GM12878 (cell line): ENCODE measurements around the gene CCNL2. TPM values are rescaled to one million over a fixed set of nuclear protein-coding genes. Genes with fewer than 3 reads are reported as not detected.

ENCODE experiments used
- ATAC-seq: fragments of 200-7000 bp; cut with Tn5 transposase; 3 replicates; pipeline ENCODE4 v1.9.1; 2020; ENCODE audit warnings: mild to moderate bottlenecking, moderate library complexity
- BruUV-seq: library from RNA; stranded (reverse); fragments of 400-500 nt; replicated peaks from 2 replicates; lab custom pipeline; 2021; lab: Mats Ljungman, UMichigan
- CTCF ChIA-PET: fragments of 300-600 bp; sonication (Branson Sonifier 250); formaldehyde crosslinking; extraction: SDS; loops from one replicate; lab custom pipeline; 2021; ENCODE audit warnings: inconsistent platforms; lab: Yijun Ruan, JAX
- POLR2A ChIA-PET: fragments of 350-600 bp; formaldehyde crosslinking; extraction: SDS; loops from one replicate; lab custom pipeline; 2021; ENCODE audit warnings: inconsistent platforms; lab: Charles Lee
- RAD21 ChIA-PET: fragments of 300-600 bp; sonication (Branson Sonifier 250); formaldehyde crosslinking; loops from one replicate; lab custom pipeline; 2023; ENCODE audit warnings: antibody characterized with exemption; ENCODE audit not compliant: unreplicated experiment; lab: Charles Lee
- SMC1A ChIA-PET: fragments of 300-600 bp; sonication (Branson Sonifier 250); formaldehyde crosslinking; loops from one replicate; lab custom pipeline; 2023; ENCODE audit not compliant: unreplicated experiment, uncharacterized antibody; lab: Charles Lee
- DNase-seq: peaks from one replicate; pipeline ENCODE4 v3.0.0-alpha.2; 2011; ENCODE audit warnings: low read depth, low spot score
- FAIRE-seq: peaks from 3 replicates; lab custom pipeline; 2011; peaks lifted over from hg19 to GRCh38; lab: Jason Lieb, UNC
- H2AFZ ChIP-seq: 2 replicates; pipeline ENCODE4 v1.6.0; 2011; ENCODE audit warnings: low read depth, low read length, control low read depth; ENCODE audit not compliant: control insufficient read depth
- H3K27ac ChIP-seq: 2 replicates; pipeline ENCODE4 v1.5.1; 2011; ENCODE audit warnings: control low read depth; ENCODE audit not compliant: control insufficient read depth, insufficient read depth
- H3K27me3 ChIP-seq, 2 experiments: replicated peaks in 1 of 2; 2 replicates each; pipeline versions ENCODE4 v1.6.0 to v1.6.1; 2011; ENCODE audit warnings: low read length in 1 of 2; ENCODE audit not compliant: control insufficient read depth in 2 of 2, insufficient read depth in 2 of 2
- H3K36me3 ChIP-seq, 2 experiments: 2 replicates each; pipeline ENCODE4 v1.5.1; 2011; ENCODE audit warnings: low read length in 1 of 2; ENCODE audit not compliant: control insufficient read depth in 2 of 2, insufficient read depth in 2 of 2
- H3K4me1 ChIP-seq: 2 replicates; pipeline ENCODE4 v1.6.1; 2011; ENCODE audit warnings: mild to moderate bottlenecking, low read length, moderate library complexity, mixed read lengths; ENCODE audit not compliant: control insufficient read depth, insufficient read depth
- H3K4me2 ChIP-seq: 2 replicates; pipeline ENCODE4 v1.6.0; 2011; ENCODE audit warnings: control low read depth; ENCODE audit not compliant: control insufficient read depth, insufficient read depth
- H3K4me3 ChIP-seq: fragments of 200-600 bp; sonication (generic); 2 replicates; pipeline ENCODE4 v1.5.1; 2016
- H3K79me2 ChIP-seq: 2 replicates; pipeline ENCODE4 v1.6.0; 2011; ENCODE audit warnings: low read length; ENCODE audit not compliant: control insufficient read depth, insufficient read depth
- H3K9ac ChIP-seq: 2 replicates; pipeline ENCODE4 v1.8.0; 2011; ENCODE audit warnings: low read length, control low read depth, mixed read lengths; ENCODE audit not compliant: control insufficient read depth, insufficient read depth
- H3K9me3 ChIP-seq: replicated peaks from 3 replicates; pipeline ENCODE4 v1.5.1; 2011; ENCODE audit warnings: mild to moderate bottlenecking, low read length; ENCODE audit not compliant: control insufficient read depth, insufficient read depth
- H4K20me1 ChIP-seq: 2 replicates; pipeline ENCODE4 v1.6.0; 2011; ENCODE audit not compliant: control insufficient read depth, insufficient read depth
- ASH2L ChIP-seq: fragments of 300-600, 200-600 bp; sonication (generic); IDR thresholded peaks from 2 replicates; pipeline ENCODE4 v1.6.1; 2017; ENCODE audit warnings: low read depth, mild to moderate bottlenecking, borderline replicate concordance
- BMI1 ChIP-seq: fragments of 450-650 bp; IDR thresholded peaks from 2 replicates; pipeline ENCODE4 v1.6.1; 2016; ENCODE audit warnings: mild to moderate bottlenecking, moderate library complexity, borderline replicate concordance
- BRCA1 ChIP-seq: IDR thresholded peaks from 2 replicates; pipeline ENCODE4 v1.6.1; 2011; ENCODE audit warnings: low read depth, low read length, improper control_type of control experiment
- CREM ChIP-seq: IDR thresholded peaks from 2 replicates; pipeline ENCODE4 v1.6.1; 2014; ENCODE audit warnings: antibody characterized with exemption, low read depth
- CTCF ChIP-seq, 3 experiments: IDR thresholded peaks in 2 of 3; conservative IDR thresholded peaks in 1 of 3; 2 replicates each; pipeline ENCODE4 v1.5.1; 2011; ENCODE audit warnings: low read depth in 3 of 3, low read length in 3 of 3, mild to moderate bottlenecking in 3 of 3, control low read depth in 2 of 3, moderate library complexity in 2 of 3, inconsistent platforms in 1 of 3, mixed read lengths in 1 of 3; ENCODE audit not compliant: control insufficient read depth in 2 of 3, insufficient read depth in 1 of 3; ENCODE audit errors: extremely low read depth in 1 of 3
- DPF2 ChIP-seq: fragments of 450-650 bp; IDR thresholded peaks from 2 replicates; pipeline ENCODE4 v1.6.1; 2017; ENCODE audit warnings: mild to moderate bottlenecking
- EGR1 ChIP-seq, 2 experiments: IDR thresholded peaks; 1 replicate in 1 of 2; 2 replicates in 1 of 2; pipeline ENCODE4 v1.6.1; 2011 to 2012; ENCODE audit warnings: low read depth in 2 of 2, low read length in 2 of 2, borderline replicate concordance in 1 of 2, mild to moderate bottlenecking in 1 of 2, moderate library complexity in 1 of 2
- GABPA ChIP-seq: IDR thresholded peaks from 2 replicates; pipeline ENCODE4 v1.6.1; 2014; ENCODE audit warnings: antibody characterized with exemption, low read depth, mild to moderate bottlenecking, inconsistent platforms
- JUND ChIP-seq: IDR thresholded peaks from 2 replicates; pipeline ENCODE4 v1.6.1; 2012; ENCODE audit warnings: low read depth, mild to moderate bottlenecking, low read length, improper control_type of control experiment, moderate library complexity
- MLLT1 ChIP-seq: fragments of 450-650 bp; IDR thresholded peaks from 2 replicates; pipeline ENCODE4 v1.6.1; 2016; ENCODE audit warnings: mild to moderate bottlenecking
- PAX5 ChIP-seq: IDR thresholded peaks from 2 replicates; pipeline ENCODE4 v1.6.1; 2011; ENCODE audit warnings: low read depth, low read length, borderline replicate concordance
- RFX5 ChIP-seq: IDR thresholded peaks from 2 replicates; pipeline ENCODE4 v1.6.1; 2011; ENCODE audit warnings: low read depth, low read length, improper control_type of control experiment
- SIX5 ChIP-seq: IDR thresholded peaks from 2 replicates; pipeline ENCODE4 v1.6.1; 2011; ENCODE audit warnings: mild to moderate bottlenecking, low read depth, low read length, moderate library complexity; ENCODE audit not compliant: severe bottlenecking
- ZNF384 ChIP-seq: IDR thresholded peaks from 2 replicates; pipeline ENCODE4 v1.6.1; 2012; ENCODE audit warnings: low read depth, mild to moderate bottlenecking, low read length, improper control_type of control experiment, borderline replicate concordance
- WGBS: methylation state at CpG from one replicate; pipeline ENCODE4 v1.1.6; 2016; ENCODE audit warnings: low lambda C conversion rate; ENCODE audit not compliant: insufficient replicate concordance, insufficient coverage; ENCODE audit errors: missing lambda C conversion rate; 5-methylcytosine and 5-hydroxymethylcytosine counted together
- in situ Hi-C: fragments of 300-500 bp; cut with MboI; formaldehyde crosslinking; loops from 9 replicates; pipeline ENCODE4 v1.14.3; 2018; ENCODE audit warnings: mixed read lengths
- intact Hi-C: fragments of 100-400 bp; cut with micrococcal nuclease; formaldehyde crosslinking; loops from one replicate; pipeline ENCODE4 v1.14.2; 2022; ENCODE audit not compliant: unreplicated experiment
- polyA plus RNA-seq, 11 experiments: library from polyadenylated mRNA; depleted of rRNA in 4 of 11; unstranded in 6 of 11; stranded (reverse) in 5 of 11; fragments of >200 nt; fragmentation: Nextera tagmentation in 4 of 11; fragmentation: Illumina TruSeq in 1 of 11; extraction: Ambion mirVana in 4 of 11; extraction: Trizol in 1 of 11; gene quantifications; 1 replicate in 1 of 11; 2 replicates in 10 of 11; pipeline versions ENCODE4 v1.2.1 to v1.2.3, GENCODE V29; 2011 to 2016; ENCODE audit warnings: inconsistent platforms in 2 of 11, missing spikeins in 2 of 11, low read depth in 1 of 11
- total RNA-seq, 4 experiments: library from RNA; depleted of rRNA in 3 of 4; stranded (reverse); fragments of >200 nt in 3 of 4; fragmentation: Illumina TruSeq in 1 of 4; extraction: Trizol in 1 of 4; gene quantifications; 2 replicates each; pipeline versions ENCODE4 v1.2.1 to v1.2.3, GENCODE V29; 2013 to 2021
- TF ChIP-seq, protein P1 (sequence below): fragments of 450-650 bp; conservative IDR thresholded peaks from 2 replicates; pipeline ENCODE4 v1.6.1; 2017; ENCODE audit warnings: mild to moderate bottlenecking, moderate library complexity

The CCNL2 gene
- total and polyA plus RNA-seq, 10 of the 15 experiments (the other 5 are each of a cell fraction or from before 2014, with no cell fraction given), result 2.1 to 143 (median 101) TPM

- ChIA-PET POLR2A (interaction anchor here (0.7 to 2.7 kb wide), 5 partner anchors 9 to 32 kb away, joined by 3 to 15 read pairs (median 4); partner anchors contain the start of genes ANKRD65, AURKAIP1, CCNL2 and VWA1), SMC1A (interaction anchor here (0.8 to 1.1 kb wide), 5 partner anchors 9 to 33 kb away, joined by 3 to 5 read pairs (median 4); partner anchors contain the start of gene AURKAIP1), CTCF (interaction anchor here (0.6 to 2.3 kb wide), 8 partner anchors 9 to 98 kb away, joined by 3 to 7 read pairs (median 4); partner anchors contain the start of genes AURKAIP1 and CCNL2), RAD21 (interaction anchor here (1.2 to 1.6 kb wide), 3 partner anchors 30 to 34 kb away, joined by 3 to 8 read pairs (median 4); no protein-coding TSS in a partner anchor)
- no peak for FAIRE-seq
- peaks cover 46% of the 10 kb centered on the region for H3K79me2 ChIP-seq
- peak; percentile 44 for ATAC-seq
- H3K4me1 ChIP-seq, result peaks cover 16% of the 10 kb centered on the region
- no peak for DNase-seq
- no peaks in the 10 kb centered on the region for H3K27me3 ChIP-seq
- H3K9me3 ChIP-seq, result peaks cover 10% of the 10 kb centered on the region
- H3K4me2 ChIP-seq, result peak overlapping the region; percentile 70
- H3K27ac ChIP-seq, result peak overlapping the region; percentile 93
- in situ Hi-C loops (no loop called here), intact Hi-C loops (loop anchor here (2.0 kb wide), 1 partner anchor 33 kb away; no protein-coding TSS in a partner anchor)
- H4K20me1 ChIP-seq, result no peaks in the 10 kb centered on the region
- 19% methylated on average over 34 of the region's 41 CpGs for WGBS
- peaks cover 2 to 8% of the 10 kb centered on the region in 2 experiments; a peak in 3 of 4 replicates for H3K36me3 ChIP-seq
- peak overlapping the region; percentile 97 for H3K9ac ChIP-seq
- BruUV-seq, result no TSS peak
- peak overlapping the region; percentile 75; the same call in 1 of the 2 replicates for H2AFZ ChIP-seq
- peak overlapping the region; percentile 98 for H3K4me3 ChIP-seq
- TF ChIP-seq, protein P1, sequence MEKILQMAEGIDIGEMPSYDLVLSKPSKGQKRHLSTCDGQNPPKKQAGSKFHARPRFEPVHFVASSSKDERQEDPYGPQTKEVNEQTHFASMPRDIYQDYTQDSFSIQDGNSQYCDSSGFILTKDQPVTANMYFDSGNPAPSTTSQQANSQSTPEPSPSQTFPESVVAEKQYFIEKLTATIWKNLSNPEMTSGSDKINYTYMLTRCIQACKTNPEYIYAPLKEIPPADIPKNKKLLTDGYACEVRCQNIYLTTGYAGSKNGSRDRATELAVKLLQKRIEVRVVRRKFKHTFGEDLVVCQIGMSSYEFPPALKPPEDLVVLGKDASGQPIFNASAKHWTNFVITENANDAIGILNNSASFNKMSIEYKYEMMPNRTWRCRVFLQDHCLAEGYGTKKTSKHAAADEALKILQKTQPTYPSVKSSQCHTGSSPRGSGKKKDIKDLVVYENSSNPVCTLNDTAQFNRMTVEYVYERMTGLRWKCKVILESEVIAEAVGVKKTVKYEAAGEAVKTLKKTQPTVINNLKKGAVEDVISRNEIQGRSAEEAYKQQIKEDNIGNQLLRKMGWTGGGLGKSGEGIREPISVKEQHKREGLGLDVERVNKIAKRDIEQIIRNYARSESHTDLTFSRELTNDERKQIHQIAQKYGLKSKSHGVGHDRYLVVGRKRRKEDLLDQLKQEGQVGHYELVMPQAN, result 0 out of 2 replicates have a peak, but pooled peaks have one; percentile 36
- TF ChIP-seq ASH2L (no peak), ZNF384 (no peak), CTCF (IDR thresholded peaks at IDR 0.05 in 2 of 3, conservative IDR thresholded peaks at IDR 0.05 in 1 of 3; ENCODE audit: control insufficient read depth in 2 of 3, extremely low read depth in 1 of 3, insufficient read depth in 1 of 3, low read depth in 3 of 3, low read length in 3 of 3) (0 out of 6 replicates have a peak, but pooled peaks of 1 of the 3 experiments have one; percentile 16), BMI1 (no peak), RFX5 (no peak), CREM (no peak; the same call in 1 of the 2 replicates), JUND (0 out of 2 replicates have a peak, but pooled peaks have one; percentile 1), GABPA (no peak), MLLT1 (peak; percentile 84), BRCA1 (no peak), PAX5 (peak; percentile 69; the same call in 1 of the 2 replicates), EGR1 (IDR thresholded peaks at IDR 0.05; ENCODE audit: borderline replicate concordance in 1 of 2, low read depth in 2 of 2, low read length in 2 of 2) (0 out of 3 replicates have a peak, but pooled peaks of 1 of the 2 experiments have one; percentile 32), DPF2 (peak; percentile 31; the same call in 1 of the 2 replicates), SIX5 (no peak)
Measured at GRCh38 chr1:1407636-1408318, 8.6 kb upstream of the CCNL2 start.
